Right atrium auricular region (tissue), 2 donors: ENCODE measurements around the gene TSPY9. TPM values are rescaled to one million over a fixed set of nuclear protein-coding genes. Genes with fewer than 3 reads are reported as not detected.
"Not testable (repeated sequence)": the region's sequence is repeated elsewhere in the genome, so short reads cannot be mapped to it uniquely, and the experiment has no call there.

ENCODE experiments used
- DNase-seq: peaks from one replicate; pipeline ENCODE4 v3.0.0-alpha.2; 2019; ENCODE audit warnings: low spot score
- H3K27ac ChIP-seq, 2 donors: fragments of 200-600 bp; sonication (generic); 1 replicate in 1 of 2; 2 replicates in 1 of 2; pipeline ENCODE4 v1.5.1; 2016 to 2019
- H3K27me3 ChIP-seq, 2 donors: fragments of 200-600 bp; sonication (generic); one replicate each; pipeline versions ENCODE4 v1.5.1 to v1.6.0; 2017 to 2019
- H3K36me3 ChIP-seq: fragments of 200-600 bp; sonication (generic); one replicate; pipeline ENCODE4 v1.5.1; 2016
- H3K4me1 ChIP-seq, 2 donors: fragments of 200-600 bp; sonication (generic); one replicate each; pipeline versions ENCODE4 v1.5.1 to v1.6.0; 2017 to 2019
- H3K4me3 ChIP-seq, 2 donors: fragments of 200-600 bp; sonication (generic); 1 replicate in 1 of 2; 2 replicates in 1 of 2; pipeline ENCODE4 v1.5.1; 2017 to 2019; ENCODE audit warnings: mild to moderate bottlenecking in 1 of 2, moderate library complexity in 1 of 2
- H3K9me3 ChIP-seq, 2 donors: fragments of 200-600 bp; sonication (generic); one replicate each; pipeline ENCODE4 v1.5.1; 2019
- total RNA-seq, 2 donors: library from RNA; depleted of rRNA; stranded (reverse); fragments of >200 nt; gene quantifications; one replicate each; pipeline ENCODE4 v1.1.0, GENCODE V29; 2016

TSPY9 gene, protein sequence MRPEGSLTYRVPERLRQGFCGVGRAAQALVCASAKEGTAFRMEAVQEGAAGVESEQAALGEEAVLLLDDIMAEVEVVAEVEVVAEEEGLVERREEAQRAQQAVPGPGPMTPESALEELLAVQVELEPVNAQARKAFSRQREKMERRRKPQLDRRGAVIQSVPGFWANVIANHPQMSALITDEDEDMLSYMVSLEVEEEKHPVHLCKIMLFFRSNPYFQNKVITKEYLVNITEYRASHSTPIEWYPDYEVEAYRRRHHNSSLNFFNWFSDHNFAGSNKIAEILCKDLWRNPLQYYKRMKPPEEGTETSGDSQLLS
- not detected for total RNA-seq

DNA sequence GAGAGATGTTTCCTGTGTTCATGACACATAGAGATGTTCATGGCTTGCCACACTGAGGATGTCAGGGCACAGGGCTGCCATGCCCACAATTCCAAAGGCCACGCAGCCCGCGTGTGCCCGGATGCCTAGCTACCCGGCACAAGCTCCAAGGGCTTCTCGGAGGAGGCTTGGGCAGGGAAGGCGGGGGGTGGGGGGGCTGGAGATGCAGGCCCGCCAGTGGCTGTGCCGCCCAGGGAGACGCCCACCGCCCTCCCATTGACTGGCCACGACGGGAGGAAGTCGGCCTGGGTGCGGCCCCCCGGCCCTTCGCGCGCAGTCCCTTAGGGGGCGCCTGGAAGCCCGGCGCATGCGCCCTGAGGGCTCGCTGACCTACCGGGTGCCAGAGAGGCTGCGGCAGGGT lies at the start of gene TSPY9:
Gene TSPY9, plus strand, starts transcription at position 301 of the 400 bp plus-strand sequence. Its CDS starts 46 bp downstream, at position 347.
- not testable (repeated sequence) for H3K27me3 ChIP-seq, H3K9me3 ChIP-seq, DNase-seq, H3K4me3 ChIP-seq, H3K27ac ChIP-seq, H3K36me3 ChIP-seq, H3K4me1 ChIP-seq

DNA sequence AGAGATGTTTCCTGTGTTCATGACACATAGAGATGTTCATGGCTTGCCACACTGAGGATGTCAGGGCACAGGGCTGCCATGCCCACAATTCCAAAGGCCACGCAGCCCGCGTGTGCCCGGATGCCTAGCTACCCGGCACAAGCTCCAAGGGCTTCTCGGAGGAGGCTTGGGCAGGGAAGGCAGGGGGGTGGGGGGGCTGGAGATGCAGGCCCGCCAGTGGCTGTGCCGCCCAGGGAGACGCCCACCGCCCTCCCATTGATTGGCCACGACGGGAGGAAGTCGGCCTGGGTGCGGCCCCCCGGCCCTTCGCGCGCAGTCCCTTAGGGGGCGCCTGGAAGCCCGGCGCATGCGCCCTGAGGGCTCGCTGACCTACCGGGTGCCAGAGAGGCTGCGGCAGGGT lies 20.4 kb upstream of the TSPY9 start, which contains the start of gene TSPY1:
Gene TSPY1, plus strand, starts transcription at position 301 of the 400 bp plus-strand sequence. Its CDS starts 46 bp downstream, at position 347.
- H3K4me3 ChIP-seq, H3K27ac ChIP-seq, H3K9me3 ChIP-seq, DNase-seq, H3K27me3 ChIP-seq, H3K36me3 ChIP-seq, H3K4me1 ChIP-seq: not testable (repeated sequence)

GRCh38 chrY:9504396-9504795 lies 17.3 kb downstream of the TSPY9 start:
- not testable (repeated sequence) for H3K36me3 ChIP-seq, H3K27ac ChIP-seq, H3K27me3 ChIP-seq, H3K4me3 ChIP-seq, H3K4me1 ChIP-seq, DNase-seq, H3K9me3 ChIP-seq

DNA sequence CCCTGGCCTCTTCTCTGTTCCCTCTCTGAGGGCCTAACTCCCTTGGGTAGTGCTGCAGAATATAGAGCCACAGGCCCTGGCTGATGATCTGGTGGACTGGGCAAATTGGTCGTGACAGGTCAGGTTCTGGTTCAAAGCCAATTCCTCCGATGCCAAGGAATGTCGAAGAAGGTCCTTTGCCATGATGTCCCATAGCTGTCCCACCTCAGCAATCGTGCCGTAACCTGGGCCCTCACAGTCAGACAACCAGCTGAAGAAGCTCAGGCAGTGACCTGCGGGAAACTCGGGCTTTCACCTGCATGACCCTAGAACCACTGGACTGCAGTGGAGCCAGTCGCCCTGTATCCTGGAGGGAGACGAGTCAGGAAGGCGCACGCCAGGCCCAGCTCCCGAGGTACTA lies 29.2 kb downstream of the TSPY9 start:
- not testable (repeated sequence) for H3K27me3 ChIP-seq, DNase-seq, H3K4me3 ChIP-seq, H3K36me3 ChIP-seq, H3K4me1 ChIP-seq, H3K9me3 ChIP-seq, H3K27ac ChIP-seq

DNA sequence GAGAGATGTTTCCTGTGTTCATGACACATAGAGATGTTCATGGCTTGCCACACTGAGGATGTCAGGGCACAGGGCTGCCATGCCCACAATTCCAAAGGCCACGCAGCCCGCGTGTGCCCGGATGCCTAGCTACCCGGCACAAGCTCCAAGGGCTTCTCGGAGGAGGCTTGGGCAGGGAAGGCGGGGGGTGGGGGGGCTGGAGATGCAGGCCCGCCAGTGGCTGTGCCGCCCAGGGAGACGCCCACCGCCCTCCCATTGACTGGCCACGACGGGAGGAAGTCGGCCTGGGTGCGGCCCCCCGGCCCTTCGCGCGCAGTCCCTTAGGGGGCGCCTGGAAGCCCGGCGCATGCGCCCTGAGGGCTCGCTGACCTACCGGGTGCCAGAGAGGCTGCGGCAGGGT lies 40.5 kb downstream of the TSPY9 start, which contains the start of gene TSPY10:
Gene TSPY10, plus strand, starts transcription at position 301 of the 400 bp plus-strand sequence. Its CDS starts 46 bp downstream, at position 347.
- H3K36me3 ChIP-seq, H3K27me3 ChIP-seq, DNase-seq, H3K27ac ChIP-seq, H3K9me3 ChIP-seq, H3K4me3 ChIP-seq, H3K4me1 ChIP-seq: not testable (repeated sequence)

Other genes starting within 250 kb of the TSPY9 start
- not detected for gene TSPY4, start 149.8 kb upstream of the TSPY9 start, total RNA-seq
- not detected for gene TSPY8, start 129.5 kb upstream of the TSPY9 start, total RNA-seq
- not detected for gene TSPY3, start 88.8 kb upstream of the TSPY9 start, total RNA-seq
- gene TSPY1, start 20.3 kb upstream of the TSPY9 start, total RNA-seq = not detected
- not detected for gene TSPY10, start 40.6 kb downstream of the TSPY9 start, total RNA-seq